ENCODE measurements around the gene GPR176.

GPR176 gene

DNA sequence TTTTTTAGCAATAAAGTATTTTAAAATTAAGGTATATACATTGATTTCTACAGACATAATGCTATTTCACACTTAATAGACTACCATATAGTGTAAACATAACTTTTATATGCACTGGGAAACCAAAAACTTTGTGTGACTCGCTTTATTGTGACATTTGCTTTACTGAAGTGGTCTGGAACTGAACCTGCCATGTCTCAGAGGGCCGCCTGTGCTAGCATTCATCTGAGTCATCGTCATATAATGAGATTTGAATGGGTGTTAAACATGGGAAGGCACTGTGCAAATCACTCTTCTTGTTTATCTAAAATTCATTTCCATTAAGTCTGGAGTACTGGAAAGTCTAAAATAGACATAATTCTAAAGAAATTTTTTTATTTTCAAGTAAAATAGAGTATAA, 26.8 kb upstream of the GPR176 start:
- H3K27ac ChIP-seq = no peak overlapping the region
- TF ChIP-seq, protein P1, sequence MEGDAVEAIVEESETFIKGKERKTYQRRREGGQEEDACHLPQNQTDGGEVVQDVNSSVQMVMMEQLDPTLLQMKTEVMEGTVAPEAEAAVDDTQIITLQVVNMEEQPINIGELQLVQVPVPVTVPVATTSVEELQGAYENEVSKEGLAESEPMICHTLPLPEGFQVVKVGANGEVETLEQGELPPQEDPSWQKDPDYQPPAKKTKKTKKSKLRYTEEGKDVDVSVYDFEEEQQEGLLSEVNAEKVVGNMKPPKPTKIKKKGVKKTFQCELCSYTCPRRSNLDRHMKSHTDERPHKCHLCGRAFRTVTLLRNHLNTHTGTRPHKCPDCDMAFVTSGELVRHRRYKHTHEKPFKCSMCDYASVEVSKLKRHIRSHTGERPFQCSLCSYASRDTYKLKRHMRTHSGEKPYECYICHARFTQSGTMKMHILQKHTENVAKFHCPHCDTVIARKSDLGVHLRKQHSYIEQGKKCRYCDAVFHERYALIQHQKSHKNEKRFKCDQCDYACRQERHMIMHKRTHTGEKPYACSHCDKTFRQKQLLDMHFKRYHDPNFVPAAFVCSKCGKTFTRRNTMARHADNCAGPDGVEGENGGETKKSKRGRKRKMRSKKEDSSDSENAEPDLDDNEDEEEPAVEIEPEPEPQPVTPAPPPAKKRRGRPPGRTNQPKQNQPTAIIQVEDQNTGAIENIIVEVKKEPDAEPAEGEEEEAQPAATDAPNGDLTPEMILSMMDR (conservative IDR thresholded peaks at IDR 0.05) = no peak

DNA sequence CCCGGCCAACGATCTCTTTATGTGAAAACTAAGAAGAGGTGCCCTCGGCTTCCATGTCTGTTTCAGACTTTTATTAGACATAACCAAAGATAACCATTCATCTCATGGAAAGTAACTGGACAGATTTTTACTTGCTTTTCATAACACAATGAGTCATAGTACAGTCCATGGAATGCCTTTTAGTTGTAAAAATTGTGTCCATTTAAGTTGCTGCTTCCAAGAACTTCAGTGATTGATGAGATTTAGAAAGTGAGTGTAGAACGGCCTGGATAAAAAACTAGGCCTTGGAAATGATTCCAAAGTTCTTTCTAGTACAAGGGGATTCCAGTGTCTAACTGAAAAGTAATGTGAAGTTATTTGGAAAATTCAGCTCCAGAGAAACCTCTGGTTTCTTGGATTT, 24.7 kb upstream of the GPR176 start:
- H3K27ac ChIP-seq = no peak overlapping the region
- TF ChIP-seq, protein P1 (conservative IDR thresholded peaks at IDR 0.05) = no peak

- TF ChIP-seq, protein P1 (conservative IDR thresholded peaks at IDR 0.05) = no peak
- H3K27ac ChIP-seq = no peak overlapping the region
These were observed 22.7 kb upstream of the GPR176 start for GRCh38 chr15:39942753-39943150.

DNA sequence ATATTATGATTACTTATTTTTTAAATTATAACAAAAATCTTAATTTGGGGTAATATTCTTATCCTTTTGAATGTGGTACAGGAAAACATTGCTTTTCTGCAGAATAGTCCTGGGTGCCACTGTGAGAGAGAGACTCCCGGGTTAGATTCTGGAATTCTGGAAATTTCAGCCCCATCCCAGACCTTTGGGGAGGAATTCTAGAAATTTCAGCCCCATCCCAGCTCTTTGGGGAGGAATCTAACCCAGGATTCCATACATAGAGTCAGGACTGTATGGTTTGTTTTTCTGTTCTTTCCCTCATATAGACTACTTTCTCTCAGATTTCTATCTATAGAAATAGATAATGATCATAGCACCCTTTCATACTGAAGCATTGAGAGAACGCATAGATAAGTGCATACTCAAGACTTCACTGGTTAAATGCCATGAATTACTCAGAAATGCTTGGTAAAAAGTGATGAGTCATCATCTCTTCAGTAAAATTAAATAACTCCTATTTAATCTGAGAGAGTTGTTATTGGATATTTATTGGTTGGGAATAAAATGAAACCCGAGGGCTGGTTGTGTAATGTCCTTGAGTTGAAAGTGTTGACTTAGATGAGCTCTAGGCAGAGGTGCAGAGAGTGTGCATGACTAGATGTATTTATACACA, 22.2 kb upstream of the GPR176 start:
- TF ChIP-seq, protein P1 (conservative IDR thresholded peaks at IDR 0.05) = no peak
- no peak overlapping the region for H3K27ac ChIP-seq

DNA sequence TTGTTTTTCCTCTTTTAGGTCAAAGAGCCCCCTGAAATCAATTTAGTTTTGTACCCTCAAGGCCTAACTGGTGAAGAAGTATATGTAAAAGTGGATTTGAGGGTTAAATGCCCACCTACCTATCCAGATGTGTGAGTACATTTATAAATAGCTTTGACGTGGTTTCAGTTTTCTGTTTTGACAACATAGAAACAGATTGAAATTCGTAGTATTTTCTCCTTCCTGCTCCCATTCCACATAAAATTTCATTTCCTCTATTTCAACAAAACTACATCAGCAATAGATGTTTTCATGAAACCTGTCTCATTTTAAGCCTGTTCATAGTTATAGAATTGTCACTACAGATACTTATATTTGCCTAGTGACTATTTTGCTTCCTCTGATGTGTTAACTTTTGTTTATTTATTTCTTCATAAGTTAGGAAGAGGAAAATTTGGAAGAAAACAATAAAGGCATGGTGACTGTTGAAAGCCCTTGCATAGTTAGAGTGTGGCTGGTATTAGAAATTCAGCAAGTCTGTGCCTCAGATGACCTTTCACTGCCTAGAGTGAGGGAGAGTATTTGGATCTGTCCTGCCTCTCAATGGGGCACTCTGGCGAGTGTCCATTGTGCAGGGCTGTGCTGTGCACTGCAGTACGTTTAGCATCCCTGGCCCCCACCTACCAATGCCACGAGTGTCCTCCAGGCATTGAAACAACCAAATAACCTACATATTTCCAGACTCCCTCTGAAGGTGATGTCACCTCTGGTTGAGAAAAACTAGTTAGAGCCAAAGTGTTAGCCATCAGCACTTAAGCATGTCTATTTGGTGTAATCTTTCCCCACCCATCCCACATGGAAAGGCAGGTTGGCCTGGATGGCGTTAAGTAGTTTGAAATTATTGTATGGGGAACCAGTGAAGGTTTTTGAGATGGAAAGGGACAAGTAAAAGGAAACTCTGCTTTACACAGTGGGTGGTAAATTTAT, 19.7 kb upstream of the GPR176 start:
- TF ChIP-seq, protein P1 (conservative IDR thresholded peaks at IDR 0.05) = no peak
- no peak overlapping the region for H3K27ac ChIP-seq

DNA sequence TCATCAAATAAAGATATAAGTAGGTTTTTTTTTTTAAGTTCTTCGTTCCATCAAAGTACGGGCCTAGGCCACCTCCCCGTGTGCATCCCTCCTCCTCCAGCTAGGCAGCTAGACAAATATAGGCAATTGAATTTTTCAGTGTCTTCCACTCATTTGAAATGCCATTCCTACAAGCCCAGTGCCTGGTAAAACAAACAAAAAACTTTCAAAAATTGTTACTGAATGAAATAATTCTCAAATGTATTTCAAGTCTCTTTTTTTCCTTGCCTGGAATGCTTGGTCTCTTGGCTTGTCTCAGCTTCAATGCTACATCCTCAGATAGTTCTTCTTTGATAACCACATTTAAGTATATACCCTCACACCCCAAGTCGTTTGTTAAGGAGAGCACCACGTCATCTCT, 17.6 kb upstream of the GPR176 start:
- no peak overlapping the region for H3K27ac ChIP-seq
- TF ChIP-seq, protein P1 (conservative IDR thresholded peaks at IDR 0.05) = no peak

DNA sequence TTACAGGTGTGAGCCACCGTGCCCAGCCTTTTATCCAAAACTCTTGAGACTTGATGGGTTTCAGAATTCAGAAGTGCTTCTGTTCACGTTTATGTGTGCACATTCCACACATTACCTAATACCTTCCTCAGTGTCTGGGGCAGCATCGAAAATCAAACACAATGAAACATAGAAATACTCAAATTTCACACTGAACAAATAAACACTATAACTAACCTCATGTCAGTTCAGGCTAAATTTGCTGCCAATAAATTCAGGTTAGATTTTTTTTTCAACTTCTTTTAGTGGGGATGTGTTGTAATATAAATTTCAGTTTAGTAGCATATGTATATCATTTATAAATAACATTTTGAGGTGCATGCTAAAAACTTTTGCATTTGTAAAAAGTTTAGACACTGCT, 16.6 kb upstream of the GPR176 start:
- TF ChIP-seq, protein P1 (conservative IDR thresholded peaks at IDR 0.05) = no peak
- no peak overlapping the region for H3K27ac ChIP-seq
